HFFc6 (cell line): ENCODE measurements around the gene PPP5C. TPM values are rescaled to one million over a fixed set of nuclear protein-coding genes. Genes with fewer than 3 reads are reported as not detected.

Experiments
- DNase-seq: peaks from one replicate; pipeline ENCODE4 v3.0.0-alpha.2; 2018
- H3K27ac Mint-ChIP-seq: 2 replicates; pipeline ENCODE4 v1.8.0; 2020; ENCODE audit warnings: mild to moderate bottlenecking, mixed read lengths
- H3K27me3 Mint-ChIP-seq: 2 replicates; pipeline ENCODE4 v1.8.0; 2021; ENCODE audit warnings: mild to moderate bottlenecking, moderate library complexity, mixed read lengths; ENCODE audit not compliant: insufficient read depth
- H3K36me3 Mint-ChIP-seq: 2 replicates; pipeline ENCODE4 v1.8.0; 2021; ENCODE audit warnings: low read depth, mixed read lengths
- H3K4me1 Mint-ChIP-seq: 2 replicates; pipeline ENCODE4 v1.8.0; 2020; ENCODE audit warnings: low read depth, mixed read lengths
- H3K4me3 Mint-ChIP-seq: 2 replicates; pipeline ENCODE4 v1.8.0; 2020; ENCODE audit warnings: mild to moderate bottlenecking, moderate library complexity, mixed read lengths
- H3K9me3 Mint-ChIP-seq: 2 replicates; pipeline ENCODE4 v1.8.0; 2020; ENCODE audit warnings: mild to moderate bottlenecking, mixed read lengths
- total RNA-seq, 6 experiments: library from RNA; stranded (reverse); fragmentation: NEBNext Ultra II Directional; extraction: Animal tissue kit (Norgen Biotek cat#: 25700); gene quantifications; 2 replicates in 1 of 6; 3 replicates in 5 of 6; pipeline ENCODE4 v1.2.3, GENCODE V29; 2021
- TF ChIP-seq, protein P1 (sequence below): fragments of 200-600 bp; sonication (generic); IDR thresholded peaks from 2 replicates; pipeline ENCODE4 v1.5.0; 2021; ENCODE audit warnings: antibody characterized with exemption, mild to moderate bottlenecking

The PPP5C gene
- total RNA-seq, 6 experiments from 2014 or later = 62.8 to 80.6 (median 76.3) TPM

DNA sequence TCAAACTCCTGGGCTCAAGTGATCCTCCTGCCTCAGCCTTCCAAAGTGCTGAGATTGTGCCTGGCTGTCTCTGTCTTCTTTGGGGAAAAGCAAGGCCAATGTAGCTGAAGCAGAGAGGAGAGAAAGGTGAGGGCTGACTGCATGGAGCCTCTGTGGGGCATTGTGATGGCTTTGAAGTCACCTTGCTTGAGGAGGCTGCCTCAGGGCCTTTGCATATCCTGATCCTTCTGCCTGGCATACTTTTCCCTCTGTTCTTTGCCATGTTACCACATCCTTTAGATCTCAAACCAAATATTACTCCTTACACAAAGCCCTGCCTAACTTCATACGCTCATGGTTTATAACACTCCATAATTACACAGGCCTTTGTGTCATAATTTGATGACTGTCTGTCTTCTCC lies 9.4 kb upstream of the PPP5C start:
- Mint-ChIP-seq H3K4me1 (no peaks in the 10 kb centered on the region), H3K9me3 (no peaks in the 10 kb centered on the region), H3K4me3 (no peak overlapping the region), H3K36me3 (no peaks in the 10 kb centered on the region), H3K27ac (no peak overlapping the region), H3K27me3 (peaks cover 30% of the 10 kb centered on the region)
- TF ChIP-seq, protein P1, sequence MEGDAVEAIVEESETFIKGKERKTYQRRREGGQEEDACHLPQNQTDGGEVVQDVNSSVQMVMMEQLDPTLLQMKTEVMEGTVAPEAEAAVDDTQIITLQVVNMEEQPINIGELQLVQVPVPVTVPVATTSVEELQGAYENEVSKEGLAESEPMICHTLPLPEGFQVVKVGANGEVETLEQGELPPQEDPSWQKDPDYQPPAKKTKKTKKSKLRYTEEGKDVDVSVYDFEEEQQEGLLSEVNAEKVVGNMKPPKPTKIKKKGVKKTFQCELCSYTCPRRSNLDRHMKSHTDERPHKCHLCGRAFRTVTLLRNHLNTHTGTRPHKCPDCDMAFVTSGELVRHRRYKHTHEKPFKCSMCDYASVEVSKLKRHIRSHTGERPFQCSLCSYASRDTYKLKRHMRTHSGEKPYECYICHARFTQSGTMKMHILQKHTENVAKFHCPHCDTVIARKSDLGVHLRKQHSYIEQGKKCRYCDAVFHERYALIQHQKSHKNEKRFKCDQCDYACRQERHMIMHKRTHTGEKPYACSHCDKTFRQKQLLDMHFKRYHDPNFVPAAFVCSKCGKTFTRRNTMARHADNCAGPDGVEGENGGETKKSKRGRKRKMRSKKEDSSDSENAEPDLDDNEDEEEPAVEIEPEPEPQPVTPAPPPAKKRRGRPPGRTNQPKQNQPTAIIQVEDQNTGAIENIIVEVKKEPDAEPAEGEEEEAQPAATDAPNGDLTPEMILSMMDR = no peak
- no peak for DNase-seq

DNA sequence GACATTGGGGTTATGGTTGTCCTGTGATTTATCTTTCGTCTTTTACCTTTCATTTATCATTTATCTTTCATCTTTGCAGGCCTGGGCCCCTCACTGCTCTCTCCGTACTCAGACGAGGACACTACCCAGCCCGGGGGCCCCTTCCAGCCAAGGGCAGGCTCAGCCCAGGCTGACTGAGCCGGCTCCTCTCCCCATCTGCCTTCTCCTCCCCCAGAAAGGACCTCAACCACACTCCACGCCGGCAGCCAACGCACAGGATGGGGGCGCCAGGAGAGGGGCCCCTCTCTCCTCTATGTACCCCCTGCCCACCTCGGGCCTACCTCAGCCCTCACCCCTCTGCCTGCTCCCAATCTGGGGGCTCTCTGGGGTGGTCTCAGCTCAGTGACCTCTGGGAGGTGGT lies 7.4 kb upstream of the PPP5C start:
- no peaks in the 10 kb centered on the region for H3K9me3 Mint-ChIP-seq
- TF ChIP-seq, protein P1 = no peak
- H3K4me3 Mint-ChIP-seq = no peak overlapping the region
- H3K27me3 Mint-ChIP-seq = peaks cover 33% of the 10 kb centered on the region
- no peaks in the 10 kb centered on the region for H3K4me1 Mint-ChIP-seq
- DNase-seq = no peak
- no peak overlapping the region for H3K27ac Mint-ChIP-seq
- H3K36me3 Mint-ChIP-seq = no peaks in the 10 kb centered on the region

DNA sequence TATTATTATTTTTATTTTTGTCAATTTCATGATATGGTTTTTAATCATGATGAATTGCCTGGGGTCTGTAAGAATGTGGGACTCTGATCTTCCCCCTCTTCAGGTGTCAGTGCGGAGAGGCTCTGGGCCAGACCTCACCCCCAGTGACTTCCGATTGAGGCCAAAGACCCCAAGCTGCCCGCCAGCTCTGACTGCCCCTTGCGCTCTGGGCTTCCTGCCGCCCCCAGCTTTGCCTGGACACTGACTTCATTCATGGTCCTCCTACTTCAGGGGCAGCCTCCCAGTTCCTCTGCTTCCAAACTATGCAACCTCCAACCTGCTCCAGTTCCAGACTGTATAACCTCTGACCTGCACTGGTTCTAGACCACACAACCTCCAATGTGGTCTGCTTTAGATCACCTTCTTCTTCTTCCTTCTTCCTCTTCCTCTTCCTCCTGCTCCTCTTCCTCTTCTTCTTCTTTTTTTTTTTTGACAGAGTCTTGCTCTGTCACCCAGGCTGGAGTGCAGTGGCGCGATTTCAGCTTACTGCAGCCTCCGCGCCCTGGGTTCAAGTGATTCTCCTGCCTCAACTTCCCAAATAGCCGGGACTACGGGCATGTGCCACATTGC lies 6.7 kb upstream of the PPP5C start:
- Mint-ChIP-seq H3K27me3 (peaks cover 33% of the 10 kb centered on the region), H3K4me1 (no peaks in the 10 kb centered on the region), H3K4me3 (no peak overlapping the region), H3K27ac (no peak overlapping the region), H3K9me3 (no peaks in the 10 kb centered on the region), H3K36me3 (no peaks in the 10 kb centered on the region)
- TF ChIP-seq, protein P1 = no peak
- no peak for DNase-seq

DNA sequence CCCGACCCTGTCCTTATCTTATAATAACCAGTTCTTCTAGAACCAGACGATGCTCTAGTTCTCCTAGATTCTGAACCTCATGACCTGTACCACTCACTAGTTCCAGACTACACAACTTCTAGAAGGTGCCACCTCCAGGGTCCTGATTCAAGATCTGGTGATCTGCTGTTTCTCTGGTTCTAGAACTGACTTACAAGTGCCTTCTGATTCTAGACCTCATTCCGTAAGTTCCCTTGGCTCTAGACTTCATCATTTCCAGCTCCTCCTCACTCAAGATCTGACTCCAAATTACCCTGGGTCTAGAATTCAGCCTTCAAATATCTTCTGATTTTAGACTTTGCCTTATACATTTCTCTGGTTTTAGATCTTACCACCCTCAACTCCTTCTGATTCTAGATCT lies 5.0 kb upstream of the PPP5C start:
- Mint-ChIP-seq H3K36me3 (no peaks in the 10 kb centered on the region), H3K4me3 (no peak overlapping the region), H3K4me1 (peaks cover 5% of the 10 kb centered on the region; the same call in 1 of the 2 replicates), H3K9me3 (no peaks in the 10 kb centered on the region), H3K27ac (no peak overlapping the region), H3K27me3 (peaks cover 31% of the 10 kb centered on the region)
- TF ChIP-seq, protein P1 = no peak
- DNase-seq = no peak

DNA sequence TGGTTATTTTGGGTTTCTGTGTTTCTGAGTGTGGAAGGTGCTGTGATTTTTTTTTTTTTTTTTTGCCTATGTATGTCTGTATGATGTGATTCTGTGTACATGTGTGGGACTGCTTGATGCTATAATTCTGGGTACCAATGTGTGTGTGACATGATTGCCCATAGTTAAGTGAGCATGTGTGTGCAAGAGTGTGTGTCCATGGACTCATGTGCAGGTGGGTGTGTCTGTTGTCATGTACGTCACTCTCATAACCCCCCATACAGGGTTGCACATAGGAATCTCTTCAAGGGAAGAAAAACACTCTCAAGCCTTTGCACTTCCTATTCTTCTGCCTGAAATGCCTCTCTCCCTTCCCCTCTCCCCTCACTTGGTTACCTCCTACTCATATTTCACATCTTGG lies 2.5 kb upstream of the PPP5C start:
- Mint-ChIP-seq H3K27me3 (peaks cover 19% of the 10 kb centered on the region), H3K4me3 (no peak overlapping the region), H3K27ac (no peak overlapping the region), H3K4me1 (peaks cover 26% of the 10 kb centered on the region), H3K36me3 (peaks cover 10% of the 10 kb centered on the region), H3K9me3 (no peaks in the 10 kb centered on the region)
- TF ChIP-seq, protein P1 = no peak
- no peak for DNase-seq

DNA sequence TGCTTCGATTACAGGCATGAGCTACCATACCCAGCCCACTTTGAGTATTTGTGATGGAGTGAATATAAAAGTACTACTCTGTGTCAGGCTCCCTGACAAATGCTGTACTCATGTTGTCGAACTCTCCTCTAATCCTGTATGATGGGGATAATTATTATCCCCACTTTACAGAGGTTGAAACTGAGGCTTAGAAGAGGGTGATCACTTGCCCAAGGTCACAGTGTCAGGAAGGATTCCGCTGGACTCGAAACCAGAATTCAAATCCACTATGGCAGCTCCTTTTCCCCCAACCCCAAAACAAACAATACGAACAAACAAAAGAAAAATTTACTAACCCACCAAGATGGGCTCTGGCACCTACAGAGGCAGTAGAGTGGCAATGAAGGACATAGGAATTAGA lies 1.7 kb upstream of the PPP5C start:
- Mint-ChIP-seq H3K4me3 (no peak overlapping the region), H3K36me3 (peaks cover 10% of the 10 kb centered on the region), H3K4me1 (peaks cover 34% of the 10 kb centered on the region), H3K27me3 (peaks cover 17% of the 10 kb centered on the region), H3K27ac (no peak overlapping the region), H3K9me3 (no peaks in the 10 kb centered on the region)
- TF ChIP-seq, protein P1 = no peak
- no peak for DNase-seq
